T follicular helper cell (primary cell): ENCODE results near the gene FAM89B.
A peak's percentile ranks its signal among the peaks of the same experiment; 100 is the strongest.

Experiments
- DNase-seq: peaks from one replicate; pipeline ENCODE4 v3.0.0-alpha.2; 2020; ENCODE audit warnings: low read depth

The FAM89B gene

DNA sequence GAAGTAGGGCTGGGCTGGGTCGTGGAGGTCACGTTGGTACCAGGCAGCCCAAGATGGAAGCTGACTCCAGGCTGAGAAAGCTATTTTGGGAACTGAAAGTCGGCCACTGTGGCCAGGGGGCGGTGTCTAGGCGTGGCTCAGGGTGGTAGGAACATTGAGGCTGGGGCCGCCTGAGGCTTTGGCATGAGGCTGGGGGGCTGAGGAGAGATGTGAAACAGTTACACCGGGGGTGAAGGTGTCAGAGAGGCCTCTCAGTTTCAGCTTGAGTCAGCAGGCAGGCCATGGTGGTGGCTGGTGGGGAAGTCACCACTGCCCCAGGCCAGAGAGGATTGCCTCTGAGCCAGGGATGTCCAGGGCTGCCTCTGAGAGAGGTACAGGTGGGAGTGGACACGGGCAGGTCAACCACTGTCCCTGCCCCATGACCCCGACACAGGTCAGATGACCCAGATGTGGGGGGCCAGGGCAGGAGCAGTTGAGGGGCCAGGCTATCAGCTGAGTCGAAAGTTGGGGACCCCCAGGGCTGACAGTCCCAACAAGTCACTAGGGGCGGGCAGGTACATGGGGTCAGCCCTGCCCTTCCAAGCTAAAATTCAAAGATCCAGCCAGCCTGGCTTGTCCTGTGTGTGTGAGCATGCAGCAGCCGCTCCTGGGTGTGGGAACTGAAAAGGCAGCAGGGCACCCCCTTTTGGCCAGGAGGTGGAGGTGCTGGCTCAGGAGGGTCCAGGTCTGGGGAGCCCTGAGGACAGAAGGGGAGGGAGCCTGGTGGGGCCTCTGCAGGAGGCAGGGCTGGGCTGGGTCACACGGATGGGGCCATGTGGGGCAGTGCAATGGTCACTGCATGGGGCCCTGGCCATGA lies 16.1 kb downstream of the FAM89B start:
- DNase-seq = peak; percentile 71

DNA sequence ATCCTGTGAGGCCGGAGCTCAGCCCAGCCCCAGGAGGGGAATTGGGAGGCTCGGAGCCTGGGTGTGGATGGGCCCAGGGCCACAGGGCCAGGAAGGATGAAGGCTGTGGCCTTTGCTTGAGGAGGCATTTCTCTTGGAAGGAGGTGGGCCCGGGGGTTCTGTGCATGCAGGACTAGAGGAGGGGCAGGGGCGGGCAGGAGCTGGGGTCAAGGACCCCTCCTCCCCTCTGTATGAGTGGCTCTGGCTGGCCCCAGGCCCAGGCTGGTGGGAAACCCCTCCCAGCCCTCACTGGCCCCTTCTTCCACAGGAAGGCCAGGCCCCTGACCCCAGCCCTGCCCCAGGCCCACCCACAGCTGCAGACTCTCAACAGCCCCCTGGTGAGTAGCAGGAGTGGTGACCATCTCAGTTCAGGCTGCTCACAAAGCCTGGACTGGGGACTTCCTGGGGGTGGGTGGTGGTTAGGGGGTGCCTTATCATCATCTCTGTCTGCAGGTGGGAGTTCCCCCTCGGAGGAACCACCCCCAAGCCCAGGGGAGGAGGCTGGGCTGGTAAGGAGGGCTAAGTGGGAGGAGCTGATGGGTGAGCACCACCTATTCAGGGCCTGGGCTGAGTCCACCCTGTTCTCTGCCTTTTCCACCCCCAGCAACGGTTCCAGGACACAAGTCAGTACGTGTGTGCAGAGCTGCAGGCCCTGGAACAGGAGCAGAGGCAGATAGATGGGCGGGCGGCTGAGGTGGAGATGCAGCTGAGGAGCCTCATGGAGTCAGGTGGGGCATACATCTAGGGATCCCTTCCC lies 17.3 kb downstream of the FAM89B start:
- no peak for DNase-seq

DNA sequence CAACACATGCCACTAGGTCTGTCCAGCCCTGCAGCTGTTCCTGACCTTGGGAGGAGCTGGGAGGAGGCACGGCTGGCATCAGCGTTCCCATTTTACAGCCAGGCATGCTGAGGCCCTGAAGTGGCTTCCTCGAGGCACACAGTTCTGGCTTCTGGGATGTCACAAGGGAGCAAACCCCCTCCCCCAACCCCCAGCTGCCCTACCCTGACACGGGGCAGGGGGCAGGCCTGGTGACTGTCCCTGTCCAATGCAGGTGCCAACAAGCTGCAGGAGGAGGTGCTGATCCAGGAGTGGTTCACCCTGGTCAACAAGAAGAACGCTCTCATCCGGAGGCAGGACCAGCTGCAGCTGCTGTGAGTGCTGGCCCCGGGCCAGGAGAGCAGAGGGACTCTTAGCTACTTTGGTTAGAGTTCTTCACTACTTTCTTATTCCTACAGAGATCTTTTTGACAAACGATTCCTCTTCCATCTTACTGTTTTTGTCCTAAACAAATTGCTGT lies 18.0 kb downstream of the FAM89B start:
- no peak for DNase-seq

DNA sequence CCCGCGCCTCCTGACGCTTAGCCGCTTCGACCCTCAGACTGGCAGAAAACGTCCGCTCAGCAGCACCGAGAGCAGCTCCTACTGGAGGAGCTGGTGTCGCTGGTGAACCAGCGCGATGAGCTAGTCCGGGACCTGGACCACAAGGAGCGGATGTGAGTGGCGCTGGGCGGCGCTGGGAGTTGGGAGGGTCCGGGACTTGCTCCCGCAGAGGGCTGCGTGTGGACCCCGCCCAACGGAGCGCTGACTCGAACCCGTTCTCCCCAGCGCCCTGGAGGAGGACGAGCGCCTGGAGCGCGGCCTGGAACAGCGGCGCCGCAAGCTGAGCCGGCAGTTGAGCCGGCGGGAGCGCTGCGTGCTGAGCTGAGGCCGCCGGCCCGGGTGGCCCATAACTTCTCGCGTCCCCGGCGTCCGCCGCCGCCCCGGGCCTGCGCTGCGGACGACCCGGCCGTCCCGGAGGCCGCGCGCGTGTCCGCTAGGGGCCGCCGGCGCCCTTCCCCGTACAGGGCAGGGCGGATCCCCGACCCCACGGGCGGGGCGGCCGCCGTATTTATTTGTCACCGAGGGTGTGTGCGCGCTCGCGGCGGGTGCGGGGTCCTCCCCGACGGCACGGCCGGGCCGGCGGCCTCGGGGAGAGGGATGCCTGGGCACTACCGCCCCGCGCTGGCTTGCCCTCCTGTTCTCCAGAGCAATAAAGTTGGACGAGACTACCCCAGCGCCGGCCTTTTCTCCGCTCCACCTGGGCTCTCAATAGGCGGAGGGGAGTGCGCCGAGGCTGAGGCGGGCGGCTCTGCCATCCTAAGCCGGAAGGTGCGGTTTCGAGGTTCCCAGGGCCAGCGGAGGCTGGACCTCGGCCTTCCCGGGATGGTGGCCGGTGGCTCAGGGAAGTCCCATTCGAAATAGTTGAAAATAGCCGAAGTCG lies 19.9 kb downstream of the FAM89B start:
- no peak for DNase-seq

DNA sequence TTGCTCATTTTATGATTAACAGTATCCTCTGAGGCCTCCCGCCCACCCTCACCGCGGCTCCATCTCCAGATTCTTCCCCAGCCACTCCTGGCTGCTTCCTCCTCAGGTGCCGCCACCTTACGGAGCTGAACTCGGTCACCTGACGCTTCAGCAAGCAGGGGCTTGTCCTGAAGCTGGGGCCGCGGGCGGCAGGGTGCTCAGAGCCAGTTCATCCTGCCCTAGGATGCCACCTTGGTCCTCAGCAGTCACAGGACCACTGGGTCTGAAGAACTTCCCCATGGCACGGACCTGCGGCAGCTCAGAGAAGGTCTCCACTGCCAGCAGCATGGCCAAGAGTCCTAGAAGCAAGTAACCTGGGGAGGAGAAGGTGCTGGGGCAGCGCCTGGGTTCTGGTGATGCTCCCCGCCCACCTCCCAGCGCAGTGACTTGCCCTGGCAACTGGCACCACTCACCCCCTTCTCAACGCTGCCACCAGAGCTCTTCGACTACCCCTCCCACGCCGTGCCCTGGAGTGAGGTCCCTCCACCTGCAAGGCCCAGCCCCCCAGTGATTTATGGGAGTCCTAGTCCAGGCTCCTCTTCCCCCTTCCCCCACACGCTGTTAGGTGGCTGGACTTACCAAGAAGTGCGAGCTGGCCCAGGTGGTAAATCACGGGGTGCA lies 20.6 kb downstream of the FAM89B start:
- DNase-seq = no peak

DNA sequence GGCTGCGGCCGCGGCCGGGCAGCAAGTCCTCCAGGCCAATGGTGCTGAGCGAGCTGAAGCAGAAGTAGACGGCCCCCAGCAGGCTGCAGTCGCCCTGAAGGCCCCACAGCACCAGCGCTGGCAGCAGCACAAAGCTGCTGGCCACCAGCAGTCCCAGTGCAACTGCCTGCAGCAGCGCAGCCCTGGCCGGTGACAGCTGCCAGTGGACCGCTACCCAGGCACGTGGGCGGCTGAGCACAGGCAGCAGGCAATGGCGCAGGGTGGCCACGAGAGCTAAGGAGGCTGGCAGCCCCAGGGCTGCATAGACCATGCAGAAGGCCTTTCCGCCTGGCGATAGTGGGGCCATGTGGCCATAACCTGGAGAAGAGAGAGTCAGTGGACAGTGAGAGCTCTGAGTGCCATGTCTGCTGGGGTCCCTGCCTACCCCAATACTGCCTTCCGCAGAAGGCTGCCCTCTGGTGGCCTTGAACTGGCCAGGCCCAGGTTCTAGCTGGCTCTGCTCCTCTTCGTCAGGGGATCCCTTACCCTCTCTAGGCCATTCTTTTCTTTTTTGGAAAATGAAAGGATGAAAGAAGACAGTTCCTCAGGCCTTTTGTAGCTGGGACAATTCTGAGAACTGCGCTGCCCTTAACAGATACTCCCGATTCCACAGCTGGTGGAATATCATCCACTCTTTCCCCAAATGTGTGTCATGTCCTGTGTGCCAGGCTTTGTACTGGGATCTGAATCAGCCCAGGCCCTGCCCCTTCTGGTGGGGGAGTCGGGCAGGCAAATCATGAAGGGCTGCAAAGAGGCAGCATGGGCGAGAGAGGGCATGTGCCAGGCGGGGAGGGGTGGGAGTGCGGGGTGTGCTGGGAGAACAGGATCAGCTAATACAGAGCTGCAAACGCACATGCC lies 21.4 kb downstream of the FAM89B start:
- DNase-seq = no peak

DNA sequence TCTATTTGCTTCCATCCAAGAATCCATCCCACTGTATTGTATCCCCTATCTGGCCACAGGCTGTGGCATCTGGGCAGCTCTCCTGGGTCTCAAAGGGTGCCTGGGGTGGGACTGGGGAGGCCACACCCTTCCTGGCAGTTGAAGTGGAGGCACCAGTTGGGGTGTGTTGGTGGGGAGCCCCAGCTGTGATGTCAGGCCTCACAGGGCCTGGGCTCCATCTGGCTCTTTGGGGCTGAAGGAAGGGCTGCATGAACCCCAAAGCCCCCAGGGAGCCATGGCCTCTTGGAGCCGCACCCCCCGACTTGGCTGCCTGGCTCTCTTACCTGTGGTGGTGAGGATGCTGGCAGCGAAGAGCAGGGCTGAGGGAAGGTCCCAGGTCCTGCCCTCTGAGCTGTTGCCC lies 22.8 kb downstream of the FAM89B start:
- DNase-seq = no peak

DNA sequence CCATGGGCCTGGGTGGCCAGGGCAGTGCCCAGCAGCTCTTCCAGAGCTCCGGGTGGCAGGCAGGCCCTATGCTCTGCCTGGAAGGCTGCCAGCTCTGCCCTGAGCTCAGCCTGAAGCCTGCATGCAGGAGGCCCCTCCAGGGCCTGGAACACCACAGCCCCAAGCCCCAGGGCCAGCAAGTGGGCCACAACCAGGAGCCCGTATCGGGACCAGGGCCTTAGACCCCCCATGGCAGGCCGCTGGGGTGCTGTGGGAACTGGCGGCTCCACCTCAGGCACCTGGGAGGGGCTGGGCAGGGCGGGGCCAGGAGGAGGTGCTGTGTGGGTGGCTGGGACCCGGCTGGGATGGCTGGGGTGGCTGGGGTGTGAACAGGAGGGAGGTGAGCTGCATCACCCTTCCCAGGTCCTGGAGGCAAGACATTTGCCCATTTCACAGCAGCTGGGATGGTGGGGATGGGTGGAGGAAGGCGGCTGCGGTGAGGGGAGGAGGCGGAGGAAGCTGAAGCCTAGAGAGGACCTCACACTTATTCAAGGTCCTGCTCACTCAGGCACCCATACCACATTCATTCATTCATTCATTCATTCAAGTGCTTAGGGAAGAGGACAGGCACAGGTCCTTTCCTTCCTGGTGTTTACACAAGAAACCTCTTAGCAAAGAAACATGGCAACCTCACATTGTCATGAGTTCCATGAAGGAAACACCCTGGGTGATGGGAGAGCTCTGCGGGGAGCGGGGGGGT lies 23.4 kb downstream of the FAM89B start, which contains the start of gene KCNK7:
Gene KCNK7 (minus strand): TSS at position 258 of the 739 bp plus-strand sequence. CDS start 28 bp downstream, at position 230.
- DNase-seq = no peak

DNA sequence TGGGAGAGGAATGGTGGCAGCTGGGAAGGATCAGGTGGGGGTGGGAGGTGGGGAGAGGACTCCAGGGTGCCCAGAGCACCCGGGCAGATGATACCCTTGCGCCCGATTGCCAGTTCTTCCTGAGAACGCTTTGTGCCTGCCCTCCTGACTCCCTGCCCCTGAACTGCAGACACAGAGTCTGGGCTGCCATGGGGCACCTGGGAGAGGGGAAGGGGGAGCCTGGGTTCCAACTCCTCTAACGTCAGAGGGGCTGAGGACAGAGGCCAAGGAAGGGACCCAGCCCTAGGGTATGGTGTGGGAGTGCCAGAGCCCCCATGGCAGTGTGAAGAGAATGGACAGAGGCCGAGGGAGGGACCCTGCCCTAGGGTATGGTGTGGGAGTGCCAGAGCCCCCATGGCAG lies 24.2 kb downstream of the FAM89B start:
- no peak for DNase-seq

DNA sequence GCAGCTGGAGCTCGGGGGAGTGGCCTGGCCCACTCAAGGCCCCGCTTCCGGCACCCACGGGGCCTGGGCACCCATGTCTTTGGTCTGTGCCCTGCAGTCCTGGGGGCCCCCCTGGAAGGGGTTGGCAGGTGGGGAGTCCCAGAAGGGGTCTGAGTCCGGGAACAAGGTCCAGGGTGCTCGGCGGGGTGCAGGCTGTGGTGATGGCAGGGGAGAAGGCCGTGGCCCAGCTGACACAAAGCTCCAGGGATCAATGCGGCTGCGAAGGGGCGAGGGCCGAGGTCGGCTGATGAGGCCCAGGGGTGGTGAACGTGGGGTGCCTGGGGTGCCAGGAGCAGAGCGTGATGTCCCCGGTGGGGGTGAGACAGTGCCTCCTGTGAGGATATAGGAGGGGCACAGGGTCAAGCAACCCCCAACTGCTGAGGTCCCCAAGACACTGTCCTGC lies 25.9 kb downstream of the FAM89B start:
- DNase-seq = no peak

DNA sequence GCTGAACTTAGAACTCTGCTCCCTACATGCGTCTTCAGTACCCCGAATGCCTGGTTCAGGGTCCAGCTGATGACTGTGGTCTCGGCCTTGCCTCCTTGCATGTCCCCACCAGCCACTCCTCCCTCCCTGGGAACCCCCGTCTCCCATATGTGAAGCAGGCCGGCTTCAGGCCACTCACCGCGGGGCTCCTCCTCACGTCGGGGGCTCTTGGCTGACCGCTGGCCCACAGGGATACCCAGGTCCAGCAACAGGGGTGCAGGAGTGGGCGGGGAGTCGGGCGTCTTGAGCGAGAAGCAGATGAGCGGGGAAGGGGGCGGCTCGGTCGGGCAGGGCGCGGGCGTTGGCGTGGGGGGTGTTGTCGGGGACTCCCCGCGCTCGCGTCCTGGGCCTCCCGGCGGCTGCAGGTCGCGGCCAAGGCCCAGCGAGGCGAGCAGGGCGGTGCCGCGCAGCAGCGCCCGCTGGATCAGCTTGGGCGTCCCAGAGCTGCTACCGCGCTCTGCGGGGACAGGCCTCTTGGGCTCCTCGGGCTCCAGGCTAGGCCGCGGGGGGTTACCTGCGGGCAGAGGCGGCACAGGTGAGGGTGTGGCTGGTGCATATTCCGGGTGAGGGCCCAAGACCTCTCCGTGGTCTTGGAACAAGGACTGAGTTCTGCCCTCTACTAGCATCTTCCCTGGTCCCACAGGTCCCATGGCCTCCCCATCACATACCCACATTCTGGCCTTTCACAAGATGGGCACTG lies 27.0 kb downstream of the FAM89B start:
- DNase-seq = no peak

DNA sequence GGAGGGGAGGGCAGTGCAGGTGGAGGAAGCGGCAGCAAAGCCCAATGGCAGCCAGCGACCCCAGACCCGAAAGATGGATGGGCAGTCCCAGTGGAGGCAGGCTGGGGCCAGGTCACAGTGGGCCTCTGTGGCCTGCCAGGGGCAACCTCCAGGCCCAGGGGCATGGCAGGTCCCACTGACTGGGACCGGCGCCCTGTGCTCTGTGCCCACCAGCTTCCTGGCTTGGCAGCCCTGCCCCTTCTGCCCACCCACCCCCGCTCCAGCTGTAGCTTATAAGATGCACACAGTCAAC lies 27.6 kb downstream of the FAM89B start:
- no peak for DNase-seq

DNA sequence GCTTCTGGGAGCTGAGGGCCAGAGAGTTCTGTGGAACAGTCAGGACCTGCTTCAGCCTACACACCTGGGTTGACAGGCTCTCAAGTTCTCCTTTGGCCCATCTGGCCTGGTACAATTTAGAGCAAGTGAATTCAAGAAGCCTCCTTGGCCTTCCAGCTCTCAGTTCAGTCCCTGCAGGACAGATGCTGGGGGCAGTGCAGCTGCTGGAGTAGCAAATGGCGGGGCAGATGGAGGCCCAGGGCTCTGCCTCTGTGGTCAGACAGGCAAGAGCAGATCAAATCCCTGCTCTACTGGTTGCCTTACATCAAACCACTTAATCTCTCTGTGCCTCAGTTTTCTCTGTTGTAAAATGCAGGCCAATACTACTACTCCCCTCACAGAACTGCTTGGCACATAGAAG lies 31.9 kb downstream of the FAM89B start:
- DNase-seq = no peak

DNA sequence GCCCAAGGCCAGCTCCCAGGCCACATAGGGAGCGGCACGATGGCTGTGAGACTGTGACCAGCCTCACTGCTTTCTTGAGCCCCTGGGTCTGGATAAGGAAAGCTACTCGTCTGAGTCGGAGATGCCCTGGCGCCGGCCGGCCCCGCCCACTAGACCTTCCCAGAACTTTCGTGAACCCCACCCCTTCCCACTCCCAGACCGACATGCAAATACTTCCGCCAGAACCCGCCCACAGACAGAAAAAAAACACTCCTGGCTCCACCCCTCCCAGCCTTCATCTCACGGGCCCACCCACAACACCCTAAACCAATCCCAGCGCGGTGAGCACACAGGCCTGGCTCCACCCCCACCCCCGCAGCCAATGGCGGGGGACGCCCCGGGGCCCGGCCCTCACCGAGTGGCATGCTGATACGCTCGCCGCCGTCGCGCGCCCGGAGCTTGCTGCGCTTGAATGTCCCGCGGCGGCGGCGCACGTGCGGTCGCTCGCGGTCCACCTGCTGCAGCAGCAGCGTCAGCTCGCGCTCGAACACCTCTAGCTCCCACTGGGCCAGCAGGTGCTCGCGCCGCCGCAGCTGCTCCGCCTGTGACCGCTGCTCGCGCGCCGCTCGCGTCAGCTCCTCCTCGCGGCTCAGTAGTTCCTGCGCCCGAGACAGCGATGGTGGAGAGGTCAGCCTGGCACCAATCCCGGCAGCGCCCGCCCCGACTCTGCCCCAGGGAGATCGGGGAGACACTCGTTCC lies 34.7 kb downstream of the FAM89B start:
- DNase-seq = no peak

DNA sequence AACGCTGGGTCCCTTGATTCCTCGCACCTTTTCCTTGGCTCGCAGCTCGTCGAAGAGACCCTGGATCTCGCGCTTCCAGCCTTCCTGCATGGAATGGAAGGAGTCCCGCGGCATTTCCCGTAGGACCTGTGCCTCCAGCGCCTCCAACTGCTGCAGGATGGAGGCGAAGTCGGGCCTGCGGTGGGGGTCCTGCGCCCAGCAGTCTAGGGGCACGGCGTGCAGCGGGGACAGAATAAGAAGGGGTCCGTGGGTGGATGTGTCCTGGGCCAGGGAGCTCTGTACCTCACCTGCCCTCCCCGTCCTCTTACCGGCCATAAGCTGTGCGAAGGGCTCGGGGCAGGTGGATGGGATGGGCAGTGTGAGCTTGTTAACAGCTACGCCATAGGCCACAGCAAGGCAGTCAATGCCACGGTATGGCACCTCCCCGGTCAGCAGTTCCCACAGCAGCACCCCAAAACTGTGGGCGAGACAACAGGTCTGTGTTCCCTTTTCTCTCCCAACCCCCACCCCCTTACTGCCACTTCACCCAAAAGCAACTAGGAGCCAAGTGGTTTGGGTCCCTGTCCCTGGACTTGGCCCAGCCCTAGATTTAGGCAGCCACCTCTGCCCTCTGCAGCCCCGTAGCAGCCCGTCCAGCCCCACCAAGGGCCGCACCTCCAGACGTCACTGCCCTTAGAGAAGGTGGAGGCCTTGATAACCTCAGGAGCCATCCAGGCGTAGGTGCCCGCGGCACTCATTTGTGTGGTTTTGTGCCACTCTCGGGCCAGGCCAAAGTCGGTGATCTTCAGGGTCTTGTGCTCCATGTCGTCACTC lies 35.5 kb downstream of the FAM89B start:
- no peak for DNase-seq

DNA sequence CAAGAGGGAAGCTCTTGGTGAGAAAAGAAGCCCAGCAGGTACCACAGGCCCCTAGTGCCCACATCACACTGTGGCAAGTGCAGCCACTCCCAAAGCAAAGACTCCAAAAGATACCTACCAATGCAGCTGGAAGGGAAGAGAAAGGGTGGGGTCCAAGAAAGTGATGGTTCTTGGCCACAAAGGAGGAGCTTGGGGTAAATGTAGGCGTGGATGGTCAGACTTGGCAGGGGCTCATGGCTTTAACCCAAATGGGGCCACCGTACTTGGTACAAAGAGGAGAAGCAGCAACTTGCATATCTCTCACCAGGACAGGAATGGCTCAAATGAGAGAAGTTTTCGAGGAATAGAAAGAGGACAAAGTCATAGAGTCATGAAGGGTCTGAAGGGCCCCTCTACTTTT lies 36.9 kb downstream of the FAM89B start:
- DNase-seq = no peak

DNA sequence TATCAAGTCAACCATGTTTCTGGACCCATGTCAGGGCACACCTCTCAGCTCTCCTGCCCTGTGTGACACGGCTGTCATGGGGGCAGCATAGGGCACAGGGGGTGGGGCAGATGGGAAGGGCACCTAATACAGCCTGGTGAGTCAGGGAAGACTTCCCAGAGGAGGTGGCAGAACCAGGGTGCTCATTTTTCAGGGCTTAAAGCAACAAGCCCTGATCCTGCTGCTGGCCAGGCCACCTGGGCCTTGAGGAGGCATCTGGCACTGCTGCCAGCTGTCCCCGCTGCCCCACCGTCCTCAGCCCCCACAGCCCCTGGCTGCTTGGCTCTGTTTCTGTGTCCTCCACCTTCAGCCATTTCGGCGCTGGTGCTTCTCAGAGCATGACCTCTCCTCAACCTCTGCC lies 37.3 kb downstream of the FAM89B start:
- no peak for DNase-seq
